Fibroblast of pulmonary artery (primary cell): ENCODE data around the gene DEPDC5.
"Not testable (repeated sequence)": the region's sequence is repeated elsewhere in the genome, so short reads cannot be mapped to it uniquely, and the experiment has no call there.

Experiments used
- DNase-seq: peaks from one replicate; pipeline ENCODE4 v3.0.0-alpha.2; 2010; ENCODE audit warnings: low read depth
- H3K4me3 ChIP-seq: replicated peaks from 2 replicates; pipeline ENCODE4 v1.5.1; 2011; ENCODE audit warnings: low read depth, mild to moderate bottlenecking, control low read depth, low read length, moderate library complexity
- CTCF ChIP-seq: IDR thresholded peaks from 2 replicates; pipeline ENCODE4 v1.5.1; 2011; ENCODE audit warnings: mild to moderate bottlenecking, control low read depth, low read length, inconsistent platforms; ENCODE audit errors: missing control alignments

Gene DEPDC5

GRCh38 chr22:31753634-31754501, at the start of gene DEPDC5:
TSS of gene DEPDC5 (plus strand) at chr22:31754019. CDS start at chr22:31754922, 903 bp downstream.
- TF ChIP-seq CTCF: no peak
- H3K4me3 ChIP-seq: peak within 1 kb of the TSS; percentile 89
- peak; percentile 91 for DNase-seq

- no peak overlapping the region for H3K4me3 ChIP-seq
- no peak for DNase-seq
- no peak for TF ChIP-seq CTCF
Measured at GRCh38 chr22:31707519-31707918, 46.3 kb upstream of the DEPDC5 start.

- peak; percentile 29 for DNase-seq
- not testable (repeated sequence) for H3K4me3 ChIP-seq
Measured at GRCh38 chr22:31711226-31711625, 42.6 kb upstream of the DEPDC5 start.

GRCh38 chr22:31715147-31715778, 38.6 kb upstream of the DEPDC5 start:
- DNase-seq: peak; percentile 56
- H3K4me3 ChIP-seq: no peak overlapping the region
- no peak for TF ChIP-seq CTCF

- DNase-seq: no peak
- TF ChIP-seq CTCF: no peak
- H3K4me3 ChIP-seq: no peak overlapping the region
Measured at GRCh38 chr22:31719850-31720471, 33.9 kb upstream of the DEPDC5 start.

- DNase-seq: no peak
- no peak for TF ChIP-seq CTCF
- no peak overlapping the region for H3K4me3 ChIP-seq
Measured at GRCh38 chr22:31723723-31724122, 30.1 kb upstream of the DEPDC5 start.

- DNase-seq: no peak
- H3K4me3 ChIP-seq: no peak overlapping the region
- TF ChIP-seq CTCF: no peak
Measured at GRCh38 chr22:31726692-31727091, 27.1 kb upstream of the DEPDC5 start.
